Endothelial cell of umbilical vein (primary cell): Measurements from ENCODE around the gene TSPAN14. TPM values are rescaled to one million over a fixed set of nuclear protein-coding genes. Genes with fewer than 3 reads are reported as not detected.

Source experiments
- BruUV-seq: library from RNA; stranded (reverse); fragments of 400-500 nt; replicated peaks from 2 replicates; lab custom pipeline; 2021; lab: Mats Ljungman, UMichigan
- CTCF ChIA-PET: fragments of 300-600, 350-600 bp; sonication (Branson Sonifier 250); formaldehyde crosslinking; loops from one replicate; lab custom pipeline; 2021; ENCODE audit warnings: antibody characterized with exemption, inconsistent platforms; lab: Charles Lee
- POLR2A ChIA-PET: fragments of 300-600, 350-600 bp; sonication (Branson Sonifier 250); formaldehyde crosslinking; loops from one replicate; lab custom pipeline; 2021; ENCODE audit warnings: antibody characterized with exemption, inconsistent platforms; lab: Charles Lee
- DNase-seq: peaks from one replicate; pipeline ENCODE4 v3.0.0-alpha.2; 2011; ENCODE audit warnings: low read depth, low spot score
- FAIRE-seq: peaks from 2 replicates; lab custom pipeline; 2011; peaks lifted over from hg19 to GRCh38; lab: Jason Lieb, UNC
- H2AFZ ChIP-seq: 2 replicates; pipeline ENCODE4 v1.6.0; 2012; ENCODE audit warnings: low read depth, low read length, control low read depth, inconsistent platforms
- H3K27ac ChIP-seq: 2 replicates; pipeline ENCODE4 v1.5.1; 2011; ENCODE audit warnings: low read depth, mild to moderate bottlenecking, control low read depth, low read length, moderate library complexity; ENCODE audit not compliant: insufficient read depth
- H3K27me3 ChIP-seq, 2 experiments: 2 replicates each; pipeline versions ENCODE4 v1.6.0 to v1.6.1; 2011; ENCODE audit warnings: low read length in 2 of 2, mixed read lengths in 1 of 2; ENCODE audit not compliant: control insufficient read depth in 2 of 2, insufficient read depth in 2 of 2
- H3K36me3 ChIP-seq, 2 experiments: 2 replicates in 1 of 2; 3 replicates in 1 of 2; pipeline ENCODE4 v1.5.1; 2011; ENCODE audit warnings: low read length in 2 of 2, mild to moderate bottlenecking in 1 of 2, moderate library complexity in 1 of 2; ENCODE audit not compliant: control insufficient read depth in 2 of 2, insufficient read depth in 2 of 2; ENCODE audit errors: extremely low read depth in 1 of 2
- H3K4me1 ChIP-seq: 3 replicates; pipeline ENCODE4 v1.5.1; 2011; ENCODE audit warnings: mild to moderate bottlenecking, low read length; ENCODE audit not compliant: control insufficient read depth, insufficient read depth; ENCODE audit errors: extremely low read depth
- H3K4me2 ChIP-seq: 2 replicates; pipeline ENCODE4 v1.6.1; 2011; ENCODE audit warnings: low read length, control low read depth, mixed read lengths; ENCODE audit not compliant: insufficient read depth
- H3K4me3 ChIP-seq, 3 experiments: fragments of 200-600 bp in 1 of 3; sonication (generic), shearing (Covaris generic) in 1 of 3; replicated peaks in 1 of 3; 2 replicates each; pipeline ENCODE4 v1.5.1; 2011 to 2016; ENCODE audit warnings: control low read depth in 3 of 3, low read length in 3 of 3, mild to moderate bottlenecking in 2 of 3, inconsistent platforms in 1 of 3, low read depth in 1 of 3, moderate library complexity in 1 of 3; ENCODE audit not compliant: insufficient read depth in 1 of 3
- H3K79me2 ChIP-seq: 2 replicates; pipeline ENCODE4 v1.6.0; 2012; ENCODE audit warnings: low read length, inconsistent platforms; ENCODE audit not compliant: control insufficient read depth, insufficient read depth
- H3K9ac ChIP-seq: replicated peaks from 2 replicates; pipeline ENCODE3; 2011; ENCODE audit warnings: low read length, control low read depth; ENCODE audit not compliant: insufficient read depth; ENCODE audit errors: extremely low read depth
- H3K9me1 ChIP-seq: replicated peaks from 3 replicates; pipeline ENCODE4 v1.6.0; 2011; ENCODE audit warnings: mild to moderate bottlenecking, low read length; ENCODE audit not compliant: control insufficient read depth, insufficient read depth; ENCODE audit errors: extremely low read depth
- H3K9me3 ChIP-seq: replicated peaks from 2 replicates; pipeline ENCODE4 v1.5.1; 2012; ENCODE audit warnings: low read length, inconsistent platforms; ENCODE audit not compliant: control insufficient read depth, insufficient read depth
- H4K20me1 ChIP-seq: replicated peaks from 2 replicates; pipeline ENCODE3; 2011; ENCODE audit warnings: mild to moderate bottlenecking, low read length; ENCODE audit not compliant: control insufficient read depth, insufficient read depth; ENCODE audit errors: extremely low read depth
- EZH2 ChIP-seq: IDR thresholded peaks from 2 replicates; pipeline ENCODE4 v1.6.1; 2012; ENCODE audit warnings: borderline replicate concordance, low read depth, mild to moderate bottlenecking, moderate library complexity, low read length, inconsistent platforms; ENCODE audit not compliant: severe bottlenecking
- FOS ChIP-seq: IDR thresholded peaks from 2 replicates; pipeline ENCODE4 v1.6.1; 2011; ENCODE audit warnings: mild to moderate bottlenecking, low read length, moderate library complexity, borderline replicate concordance; ENCODE audit not compliant: insufficient read depth
- GATA2 ChIP-seq: IDR thresholded peaks from 2 replicates; pipeline ENCODE4 v1.7.0; 2011; ENCODE audit warnings: low read depth, mild to moderate bottlenecking, moderate library complexity, mixed read lengths, low read length; ENCODE audit not compliant: insufficient read length, insufficient read depth
- MYC ChIP-seq: IDR thresholded peaks from one replicate; pipeline ENCODE4 v1.6.1; 2011; ENCODE audit warnings: mild to moderate bottlenecking, low read depth, low read length
- POLR2AphosphoS5 ChIP-seq: IDR thresholded peaks from 2 replicates; pipeline ENCODE4 v1.6.1; 2012; ENCODE audit warnings: low read depth, mild to moderate bottlenecking, control low read depth, low read length, moderate library complexity; ENCODE audit not compliant: insufficient read depth
- dilution Hi-C: fragments of 300-500 bp; cut with MboI; formaldehyde crosslinking; loops from one replicate; pipeline ENCODE4 v1.15.0; 2019; ENCODE audit warnings: low sequenced_read_pairs; ENCODE audit not compliant: extremely low pct_ligation_motif_present
- intact Hi-C: fragments of 100-400 bp; cut with micrococcal nuclease; formaldehyde crosslinking; loops from one replicate; pipeline ENCODE4 v1.10.0; 2022
- polyA plus RNA-seq, 4 experiments: library from polyadenylated mRNA; depleted of rRNA in 3 of 4; stranded (reverse) in 3 of 4; unstranded in 1 of 4; fragments of >200 nt; gene quantifications; 2 replicates each; pipeline versions ENCODE4 v1.2.1 to v1.2.3, GENCODE V29; 2011 to 2012; ENCODE audit warnings: missing spikeins in 1 of 4
- total RNA-seq: library from RNA; stranded (reverse); gene quantifications from 2 replicates; pipeline ENCODE4 v1.2.3, GENCODE V29; 2021
- TF ChIP-seq, protein P1 (sequence below): IDR thresholded peaks from 2 replicates; pipeline ENCODE4 v1.6.1; 2011; ENCODE audit not compliant: insufficient read depth, insufficient read length
- TF ChIP-seq, protein P2 (sequence below), 2 donors: IDR thresholded peaks; 1 replicate in 1 of 2; 2 replicates in 1 of 2; pipeline ENCODE4 v1.5.1; 2011; ENCODE audit warnings: low read length in 2 of 2, mild to moderate bottlenecking in 2 of 2, moderate library complexity in 2 of 2, control low read depth in 1 of 2, inconsistent platforms in 1 of 2, low read depth in 1 of 2; ENCODE audit not compliant: insufficient read depth in 1 of 2; ENCODE audit errors: extremely low read depth in 1 of 2

TSPAN14 gene
- total and polyA plus RNA-seq, 2 donors (not counting 3 experiments of a cell fraction or from before 2014, with no cell fraction given) = 210 to 242 TPM

DNA sequence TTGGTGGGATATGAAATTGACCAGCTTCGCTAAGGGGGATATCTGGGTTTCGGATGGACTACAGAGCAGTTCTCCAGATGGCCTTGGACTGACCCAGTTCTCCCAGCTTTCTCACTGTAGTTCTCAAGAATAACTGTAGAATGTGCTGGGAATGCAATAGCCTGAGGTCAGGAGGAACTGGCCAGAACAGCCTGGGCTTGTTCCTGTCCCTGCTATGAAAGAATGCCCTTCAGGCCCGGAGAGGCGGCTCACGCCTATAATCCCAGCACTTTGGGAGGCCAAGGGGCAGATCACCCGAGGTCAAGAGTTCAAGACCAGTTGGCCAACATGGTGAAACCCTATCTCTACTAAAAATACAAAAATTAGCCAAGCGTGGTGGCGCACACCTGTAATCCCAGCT is 12.3 kb upstream of the TSPAN14 start:
- Histone ChIP-seq H3K27ac (no peak overlapping the region), H3K79me2 (no peaks in the 10 kb centered on the region), H3K9me1 (no peaks in the 10 kb centered on the region), H3K36me3 (no peaks in the 10 kb centered on the region), H3K27me3 (no peaks in the 10 kb centered on the region), H3K9ac (no peak overlapping the region), H4K20me1 (no peaks in the 10 kb centered on the region), H3K4me1 (peaks cover 22% of the 10 kb centered on the region), H3K9me3 (no peaks in the 10 kb centered on the region), H3K4me3 (no peak overlapping the region), H3K4me2 (no peak overlapping the region), H2AFZ (no peak overlapping the region)
- ChIA-PET POLR2A (no interaction called here), CTCF (interaction anchor here (2.0 to 37.4 kb wide), 3 partner anchors 34 to 64 kb away, joined by 6 to 1118 read pairs (median 109); partner anchors contain the start of gene PRXL2A)
- BruUV-seq = no TSS peak
- DNase-seq (no peak), FAIRE-seq (no peak)
- intact Hi-C loops (no loop called here), dilution Hi-C loops (no loop called here)
- TF ChIP-seq FOS = no peak
- TF ChIP-seq MYC = no peak
- no peak for TF ChIP-seq GATA2
- TF ChIP-seq EZH2 = no peak

DNA sequence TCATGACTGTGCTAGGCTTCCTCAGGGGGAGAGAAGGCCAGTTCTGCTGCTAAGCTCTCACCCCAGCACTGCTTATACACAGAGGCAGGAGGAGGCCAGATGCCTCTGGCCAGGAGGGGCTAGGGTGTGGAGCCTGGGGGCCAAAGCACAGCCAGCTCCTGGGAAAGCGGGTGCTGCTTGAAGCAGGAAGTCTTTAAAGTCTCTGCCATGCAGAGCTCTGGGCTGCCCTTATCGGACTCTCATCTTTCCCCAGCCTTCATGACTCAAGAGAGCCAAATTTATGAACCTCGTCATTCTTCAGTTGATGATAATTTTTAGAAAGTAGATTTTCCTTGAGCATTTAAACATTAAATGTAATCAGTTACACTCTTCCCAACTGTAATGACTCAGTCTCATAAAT is 11.2 kb upstream of the TSPAN14 start:
- peak overlapping the region; percentile 33 for H2AFZ ChIP-seq
- TF ChIP-seq FOS = no peak
- TF ChIP-seq GATA2 = peak; percentile 66
- TF ChIP-seq, protein P1, sequence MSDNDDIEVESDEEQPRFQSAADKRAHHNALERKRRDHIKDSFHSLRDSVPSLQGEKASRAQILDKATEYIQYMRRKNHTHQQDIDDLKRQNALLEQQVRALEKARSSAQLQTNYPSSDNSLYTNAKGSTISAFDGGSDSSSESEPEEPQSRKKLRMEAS = no peak
- TF ChIP-seq, protein P2, sequence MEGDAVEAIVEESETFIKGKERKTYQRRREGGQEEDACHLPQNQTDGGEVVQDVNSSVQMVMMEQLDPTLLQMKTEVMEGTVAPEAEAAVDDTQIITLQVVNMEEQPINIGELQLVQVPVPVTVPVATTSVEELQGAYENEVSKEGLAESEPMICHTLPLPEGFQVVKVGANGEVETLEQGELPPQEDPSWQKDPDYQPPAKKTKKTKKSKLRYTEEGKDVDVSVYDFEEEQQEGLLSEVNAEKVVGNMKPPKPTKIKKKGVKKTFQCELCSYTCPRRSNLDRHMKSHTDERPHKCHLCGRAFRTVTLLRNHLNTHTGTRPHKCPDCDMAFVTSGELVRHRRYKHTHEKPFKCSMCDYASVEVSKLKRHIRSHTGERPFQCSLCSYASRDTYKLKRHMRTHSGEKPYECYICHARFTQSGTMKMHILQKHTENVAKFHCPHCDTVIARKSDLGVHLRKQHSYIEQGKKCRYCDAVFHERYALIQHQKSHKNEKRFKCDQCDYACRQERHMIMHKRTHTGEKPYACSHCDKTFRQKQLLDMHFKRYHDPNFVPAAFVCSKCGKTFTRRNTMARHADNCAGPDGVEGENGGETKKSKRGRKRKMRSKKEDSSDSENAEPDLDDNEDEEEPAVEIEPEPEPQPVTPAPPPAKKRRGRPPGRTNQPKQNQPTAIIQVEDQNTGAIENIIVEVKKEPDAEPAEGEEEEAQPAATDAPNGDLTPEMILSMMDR (IDR thresholded peaks at IDR 0.05; ENCODE audit: extremely low read depth in 1 of 2, insufficient read depth in 1 of 2, low read depth in 1 of 2, low read length in 2 of 2) = no peak
- TF ChIP-seq POLR2AphosphoS5 = no peak
- DNase-seq (peak; percentile 33), FAIRE-seq (peak; percentile 76)
- ChIA-PET CTCF (interaction anchor here (1.0 to 37.4 kb wide), 16 partner anchors 9 to 483 kb away, joined by 3 to 1118 read pairs (median 12); partner anchors contain the start of gene PRXL2A), POLR2A (interaction anchor here (0.7 kb wide), 1 partner anchor 67 kb away, joined by 3 read pairs; no protein-coding TSS in a partner anchor)
- no peak overlapping the region for H3K4me2 ChIP-seq
- dilution Hi-C loops (no loop called here), intact Hi-C loops (loop anchor here (1.0 kb wide), 2 partner anchors 31 to 60 kb away; no protein-coding TSS in a partner anchor)
- BruUV-seq = no TSS peak
- H3K27ac ChIP-seq = peak overlapping the region; percentile 15
- H3K4me3 ChIP-seq = no peak overlapping the region
- H3K9me3 ChIP-seq = no peaks in the 10 kb centered on the region
- H3K4me1 ChIP-seq = peaks cover 22% of the 10 kb centered on the region
- no peaks in the 10 kb centered on the region for H3K79me2 ChIP-seq
- H4K20me1 ChIP-seq = no peaks in the 10 kb centered on the region
- no peaks in the 10 kb centered on the region for H3K36me3 ChIP-seq
- no peak overlapping the region for H3K9ac ChIP-seq
- H3K9me1 ChIP-seq = no peaks in the 10 kb centered on the region
- no peaks in the 10 kb centered on the region for H3K27me3 ChIP-seq
